D341Med (cell line): Measurements from ENCODE around the gene METTL22.

Experiments used
- DNase-seq: peaks from one replicate; pipeline ENCODE4 v3.0.0; 2012; ENCODE audit warnings: low spot score

The METTL22 gene, protein sequence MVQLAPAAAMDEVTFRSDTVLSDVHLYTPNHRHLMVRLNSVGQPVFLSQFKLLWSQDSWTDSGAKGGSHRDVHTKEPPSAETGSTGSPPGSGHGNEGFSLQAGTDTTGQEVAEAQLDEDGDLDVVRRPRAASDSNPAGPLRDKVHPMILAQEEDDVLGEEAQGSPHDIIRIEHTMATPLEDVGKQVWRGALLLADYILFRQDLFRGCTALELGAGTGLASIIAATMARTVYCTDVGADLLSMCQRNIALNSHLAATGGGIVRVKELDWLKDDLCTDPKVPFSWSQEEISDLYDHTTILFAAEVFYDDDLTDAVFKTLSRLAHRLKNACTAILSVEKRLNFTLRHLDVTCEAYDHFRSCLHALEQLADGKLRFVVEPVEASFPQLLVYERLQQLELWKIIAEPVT

DNA sequence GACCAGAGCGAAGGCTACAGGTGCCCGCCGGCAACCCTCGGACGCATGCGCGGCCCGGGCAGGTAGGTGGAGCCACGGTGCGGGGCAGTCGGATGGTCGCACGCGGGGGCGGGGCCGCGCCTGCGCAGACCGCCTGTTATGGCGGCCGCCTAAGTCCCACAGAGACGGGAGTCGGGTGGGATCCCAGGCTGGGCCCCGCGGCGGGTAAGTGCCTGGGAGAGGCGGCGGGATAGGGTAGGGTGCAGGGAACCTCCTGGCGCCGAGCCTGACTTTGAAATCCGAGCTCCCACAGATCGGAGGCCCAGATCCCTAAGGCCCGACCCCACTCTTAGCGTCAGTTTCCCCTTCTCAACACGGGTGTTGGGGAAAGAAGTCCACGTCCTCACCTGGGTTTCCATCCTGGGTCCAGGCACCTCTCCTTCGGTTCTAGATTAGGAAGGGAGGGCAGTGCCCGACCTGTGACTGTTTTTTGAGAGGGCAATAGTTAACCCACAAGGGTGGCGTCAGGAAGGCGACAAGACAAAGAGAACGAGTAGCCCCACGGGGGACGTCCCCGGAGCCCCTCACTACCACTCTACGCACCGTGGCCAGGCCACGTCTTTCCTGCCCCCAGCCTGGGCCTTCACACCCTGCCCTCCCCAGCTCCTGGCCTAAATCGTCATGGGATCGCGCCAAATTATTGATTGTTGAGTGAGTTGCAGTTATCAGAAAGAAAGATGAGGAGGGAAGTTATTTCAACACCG, at the start of gene METTL22:
Gene METTL22 (plus strand): TSS at position 127 of the 743 bp plus-strand sequence. CDS start 3,968 bp downstream, outside the sequence.
- peak; percentile 100 for DNase-seq

DNA sequence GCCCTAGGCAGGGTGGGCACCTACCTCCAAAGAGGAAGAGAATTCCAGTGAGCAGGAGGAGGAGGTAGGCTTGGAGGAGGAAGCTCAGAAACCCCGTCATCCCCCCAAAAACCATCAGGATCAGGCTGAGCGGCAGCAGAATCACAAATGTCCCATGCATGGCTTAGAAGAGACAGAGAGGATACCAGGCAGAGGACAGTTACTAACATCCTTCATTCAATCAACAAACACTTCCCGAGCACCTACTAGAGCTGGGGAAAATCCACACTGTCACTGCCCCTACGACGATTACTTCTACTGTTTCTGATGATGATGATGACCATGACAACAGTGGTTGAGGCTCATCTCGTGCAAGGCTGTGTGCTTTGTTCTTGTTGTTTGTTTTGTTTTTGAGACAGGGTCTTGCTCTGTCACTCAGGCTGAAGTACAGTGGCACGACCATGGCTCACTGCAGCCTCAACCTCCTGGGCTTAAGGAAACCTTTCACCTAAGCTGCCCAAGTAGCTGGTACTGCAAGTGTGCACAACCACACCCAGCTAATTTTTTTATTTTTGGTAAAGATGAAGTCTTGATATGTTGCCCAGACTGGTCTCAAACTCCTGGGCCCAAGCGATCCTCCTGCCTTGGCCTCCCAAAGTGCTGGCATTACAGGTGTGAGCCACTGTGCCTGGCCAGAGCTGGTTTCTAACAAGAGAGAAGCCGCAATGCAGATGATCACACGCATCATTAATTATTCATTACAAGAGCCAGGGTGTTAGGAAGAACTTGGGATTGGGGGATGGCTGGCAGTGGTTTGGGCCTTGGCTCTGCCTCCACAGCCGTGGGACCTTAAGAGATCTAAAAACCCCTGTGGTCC, 49.2 kb upstream of the METTL22 start:
- no peak for DNase-seq

DNA sequence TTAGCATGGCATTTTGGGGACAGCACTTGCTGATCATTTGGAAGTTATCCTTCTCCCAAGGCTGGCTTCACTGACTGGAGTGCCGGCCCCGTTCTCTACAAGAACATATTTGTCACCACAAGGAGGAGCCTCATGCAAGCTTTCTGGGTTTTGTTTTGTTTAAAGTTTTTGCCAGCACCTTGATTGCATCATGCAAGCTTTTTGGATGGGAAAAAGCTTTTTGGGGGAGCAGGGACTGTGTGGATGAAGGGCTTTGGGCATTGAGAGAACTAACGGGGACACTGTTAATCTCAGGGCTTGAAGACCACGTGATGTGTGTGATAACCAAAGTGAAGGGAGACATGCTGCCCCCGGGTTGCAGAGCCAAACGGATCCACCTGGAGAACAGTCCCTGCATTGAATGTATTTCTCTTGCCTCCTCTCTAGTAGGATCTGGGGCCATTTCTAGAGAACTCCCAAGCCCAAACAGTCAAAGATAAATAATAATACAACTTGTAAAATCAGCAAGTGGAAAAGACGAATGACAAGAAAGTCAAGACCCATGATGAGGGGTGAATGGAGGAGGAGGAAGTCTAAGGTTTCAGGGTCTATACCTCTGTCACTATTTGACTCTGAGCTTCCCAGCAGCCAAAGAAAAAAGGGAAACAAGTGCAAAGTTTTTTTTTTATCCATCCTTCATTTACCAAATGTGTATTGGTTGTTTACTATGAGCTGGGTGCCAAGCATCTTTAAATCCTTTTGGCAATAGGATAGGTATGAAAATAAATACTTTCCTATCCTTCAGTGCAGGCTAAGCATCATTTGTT, 48.4 kb upstream of the METTL22 start:
- DNase-seq, result peak; percentile 54

DNA sequence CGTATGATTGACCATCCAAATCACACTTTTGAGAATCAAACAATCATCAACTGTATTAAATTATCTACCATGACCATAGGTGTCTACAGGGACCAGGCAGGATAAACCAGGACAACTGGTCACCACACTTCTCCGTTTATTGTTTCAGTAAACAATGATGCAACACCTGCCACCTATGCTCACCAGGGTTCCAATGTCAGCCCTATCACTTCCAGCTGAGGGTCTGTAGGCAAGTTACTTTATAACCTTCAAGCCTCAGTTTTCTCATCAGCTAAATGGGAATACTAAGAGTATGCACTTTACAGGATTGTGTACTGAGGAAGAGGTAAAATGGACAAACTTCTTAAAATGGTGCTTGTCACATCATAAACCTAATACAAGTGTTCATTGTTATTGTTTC, 46.1 kb upstream of the METTL22 start:
- no peak for DNase-seq

DNA sequence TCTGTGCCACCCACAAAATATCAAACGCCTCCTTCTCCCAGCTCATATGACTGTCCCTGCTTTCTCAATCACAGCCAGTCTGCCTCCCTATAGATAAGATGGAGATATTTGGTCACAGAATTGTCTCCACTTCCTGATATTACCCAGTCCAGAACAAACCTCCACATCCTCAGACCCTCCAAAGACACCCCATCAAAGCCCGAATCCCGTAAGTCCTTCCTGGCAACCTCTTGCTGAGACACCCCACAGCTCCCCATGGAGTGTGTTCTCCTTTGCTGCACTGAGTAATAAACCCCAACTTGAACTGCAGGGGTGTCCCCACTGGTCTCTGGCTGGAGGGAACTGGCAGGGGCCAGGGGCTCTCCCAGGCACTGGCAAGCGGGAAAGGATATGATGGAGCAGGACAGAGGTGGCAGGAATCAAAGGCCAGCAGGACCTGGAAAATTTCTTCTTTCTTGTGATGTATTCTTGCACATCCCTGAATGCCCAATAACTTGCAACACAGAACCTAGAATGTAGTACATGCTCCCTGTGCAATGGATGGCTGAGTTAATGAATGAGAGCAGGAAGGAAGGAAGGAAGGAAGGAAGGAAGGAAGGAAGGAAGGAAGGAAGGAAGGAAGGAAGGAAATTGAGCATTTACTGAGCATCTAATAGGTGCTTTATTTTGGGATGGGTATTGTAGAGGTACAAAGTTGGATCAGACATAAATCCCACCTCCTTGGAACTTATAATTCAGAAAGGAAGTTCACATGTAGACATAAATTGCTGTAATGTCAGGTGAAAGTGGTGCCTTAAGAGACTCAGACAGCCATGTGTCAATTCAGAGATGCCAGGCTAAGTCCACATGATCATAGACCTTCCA, 45.1 kb upstream of the METTL22 start:
- no peak for DNase-seq

DNA sequence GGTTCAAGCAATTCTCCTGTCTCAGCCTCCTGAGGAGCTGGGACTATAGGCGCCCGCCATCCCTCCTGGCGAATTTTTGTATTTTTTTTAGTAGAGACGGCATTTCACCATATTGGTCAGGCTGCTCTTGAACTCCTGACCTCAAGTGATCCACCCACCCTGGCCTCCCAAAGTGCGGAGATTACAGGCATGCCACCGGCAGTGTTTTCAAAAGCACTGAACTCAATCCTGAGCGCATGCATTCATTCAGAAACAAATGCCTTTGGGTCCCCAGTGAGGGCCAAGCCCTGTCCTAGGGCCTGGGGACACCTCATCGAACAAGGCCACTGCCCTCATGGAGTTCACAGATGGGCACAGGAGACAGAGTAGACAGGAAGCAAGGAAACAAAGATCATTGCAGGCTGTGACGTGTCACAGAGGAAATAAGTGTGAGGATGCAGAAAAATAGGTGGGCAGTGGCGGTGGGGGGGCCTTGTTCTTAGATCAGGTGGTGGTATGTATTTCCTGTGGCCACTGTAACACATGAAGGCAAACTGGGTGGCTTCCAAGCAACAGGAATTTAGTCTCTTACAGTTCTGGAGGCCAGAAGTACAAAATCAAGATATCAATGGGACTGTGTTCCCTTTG, 43.7 kb upstream of the METTL22 start:
- DNase-seq, result no peak

DNA sequence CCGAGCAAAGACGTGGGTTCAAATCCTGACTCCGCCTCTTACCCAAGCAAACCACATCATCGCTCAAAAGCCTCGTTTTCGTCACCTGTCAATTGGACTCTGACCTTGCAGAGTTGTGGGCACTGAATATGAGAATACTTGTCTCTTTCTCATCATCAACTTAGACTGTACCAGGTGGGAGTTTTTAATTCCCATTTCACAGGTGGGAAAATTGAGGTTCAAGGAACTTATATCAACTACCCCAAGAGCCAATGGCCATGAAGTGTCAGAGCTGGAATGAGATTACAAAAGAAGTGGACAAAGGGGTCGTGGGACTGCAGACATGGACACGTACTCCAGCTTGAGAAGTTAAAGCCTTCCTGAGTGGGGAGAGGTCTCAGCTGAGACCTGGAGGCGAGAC, 41.9 kb upstream of the METTL22 start:
- no peak for DNase-seq

DNA sequence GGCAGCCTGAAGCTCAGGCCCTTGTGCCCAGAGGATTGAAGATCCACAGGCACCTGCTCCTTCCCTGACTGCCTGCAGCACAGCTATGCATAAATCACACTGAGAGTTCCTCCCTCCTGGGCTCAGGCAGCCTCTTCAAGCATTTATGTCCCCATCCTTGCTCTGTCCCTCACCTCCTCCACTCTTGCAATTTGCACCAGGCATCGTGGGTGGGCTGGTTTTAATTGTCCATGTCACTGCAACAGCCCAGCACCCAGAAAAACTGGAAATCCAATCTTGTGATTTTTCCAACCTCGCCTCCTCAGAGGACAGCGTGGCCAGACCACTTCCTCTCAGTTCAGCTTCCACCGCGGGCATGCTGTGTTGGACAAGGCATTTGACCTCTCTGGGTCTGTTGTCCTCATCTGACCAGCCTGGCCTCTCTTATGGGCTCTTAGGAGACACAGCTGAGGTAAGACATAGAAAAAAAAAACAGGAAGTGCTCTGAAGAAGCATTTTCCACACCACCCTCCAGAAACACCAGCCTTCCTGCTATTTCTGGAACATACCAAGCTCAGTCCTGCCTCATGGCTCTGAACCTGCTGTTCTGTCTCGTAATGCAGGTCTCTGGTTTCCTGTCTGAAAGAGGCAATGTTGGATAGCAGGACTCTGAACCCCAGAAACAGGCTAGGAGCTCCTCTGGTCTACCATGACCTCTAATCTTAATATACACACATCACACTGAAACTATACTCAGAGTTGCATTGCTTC, 39.5 kb upstream of the METTL22 start:
- DNase-seq, result no peak

DNA sequence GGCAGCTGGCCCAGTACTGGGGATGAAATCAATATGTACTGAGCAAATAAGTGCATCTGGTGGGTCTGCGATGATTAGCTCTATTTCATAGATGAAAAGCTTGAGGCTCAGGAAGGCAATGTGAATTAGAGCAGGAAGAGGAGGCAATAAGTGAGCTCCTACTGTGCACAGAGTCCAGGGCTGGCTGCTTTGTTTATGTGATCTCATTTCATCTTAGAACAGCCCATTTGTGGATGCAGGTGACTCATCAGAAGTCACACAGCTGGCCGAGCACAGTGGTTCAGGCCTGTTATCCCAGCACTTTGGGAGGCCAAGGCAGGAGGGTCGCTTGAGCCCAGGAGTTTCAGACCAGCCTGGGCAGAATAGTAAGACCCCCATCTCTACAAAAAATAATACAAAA, 38.3 kb upstream of the METTL22 start:
- DNase-seq, result no peak

DNA sequence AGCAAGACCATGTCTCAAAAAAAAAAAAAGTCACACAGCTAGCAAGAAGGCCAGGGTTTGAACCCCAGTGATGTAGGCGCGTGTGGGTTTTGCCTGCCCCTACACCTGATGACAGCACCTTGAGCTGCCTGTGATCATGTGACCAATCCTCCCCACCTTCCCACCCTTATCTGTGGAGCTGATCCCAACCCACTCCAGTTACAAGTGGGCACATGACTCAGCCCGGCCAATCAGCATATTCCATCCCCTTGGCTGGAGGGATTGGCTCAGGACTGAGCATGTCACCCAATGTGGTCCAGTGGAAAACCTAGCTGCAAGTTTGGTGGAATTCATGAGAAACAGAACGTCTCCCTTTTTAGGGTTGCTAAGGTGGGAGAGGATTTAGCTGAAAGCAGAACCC, 37.8 kb upstream of the METTL22 start:
- DNase-seq, result no peak

DNA sequence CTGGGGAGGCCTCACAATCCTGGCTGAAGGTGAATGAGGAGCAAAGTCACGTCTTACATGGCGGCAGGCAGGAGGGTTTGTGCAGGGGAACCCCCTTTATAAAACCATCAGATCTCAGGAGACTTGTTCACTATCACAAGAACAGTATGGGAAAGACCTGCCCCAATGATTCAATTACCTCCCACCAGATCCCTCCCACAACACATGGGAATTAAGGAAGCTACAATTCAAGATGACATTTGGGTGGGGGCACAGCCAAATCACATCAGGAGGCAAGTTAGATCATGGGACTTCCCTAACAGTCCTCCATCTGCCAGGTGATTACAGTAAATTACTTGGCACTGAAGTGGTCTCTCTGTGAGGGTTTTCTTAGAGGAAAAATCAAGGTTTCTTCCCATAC, 36.5 kb upstream of the METTL22 start:
- no peak for DNase-seq

DNA sequence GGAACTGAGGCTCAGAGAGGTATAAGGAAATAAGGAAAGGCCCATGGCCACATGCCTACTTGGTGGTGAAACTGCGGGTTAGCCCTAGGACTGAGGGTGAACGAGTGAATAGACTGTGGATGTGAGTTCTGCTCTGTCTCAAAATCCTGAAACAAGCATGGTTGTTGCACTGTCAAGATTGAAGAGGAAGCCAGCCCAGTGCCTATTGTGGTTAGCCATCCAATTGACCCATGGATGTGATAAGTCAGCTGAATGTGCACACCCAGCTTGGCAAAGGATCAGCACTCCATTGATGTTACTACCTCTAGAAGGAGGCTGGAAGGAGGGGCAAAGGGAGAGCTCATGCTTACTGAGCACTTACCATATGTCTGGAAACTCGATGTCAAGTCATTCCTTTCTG, 35.6 kb upstream of the METTL22 start:
- DNase-seq, result no peak

DNA sequence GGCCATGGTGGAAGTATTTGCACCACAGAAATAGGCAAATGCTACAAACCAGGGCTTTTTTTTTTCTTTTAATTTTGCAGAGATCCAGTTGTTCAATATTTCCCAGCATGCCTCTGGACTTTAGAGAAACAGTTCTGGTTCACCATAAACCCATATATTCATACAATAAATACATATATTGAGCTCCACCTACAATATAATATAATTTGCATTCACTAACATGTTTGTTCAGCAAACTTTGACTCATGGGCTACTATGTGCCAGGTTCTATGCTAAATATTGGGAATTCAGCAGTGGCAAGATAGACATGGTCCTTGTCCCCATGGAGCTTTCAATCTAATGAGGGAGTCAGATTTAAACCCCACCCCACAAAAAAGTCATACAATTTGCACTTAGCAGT, 34.4 kb upstream of the METTL22 start:
- DNase-seq, result no peak

DNA sequence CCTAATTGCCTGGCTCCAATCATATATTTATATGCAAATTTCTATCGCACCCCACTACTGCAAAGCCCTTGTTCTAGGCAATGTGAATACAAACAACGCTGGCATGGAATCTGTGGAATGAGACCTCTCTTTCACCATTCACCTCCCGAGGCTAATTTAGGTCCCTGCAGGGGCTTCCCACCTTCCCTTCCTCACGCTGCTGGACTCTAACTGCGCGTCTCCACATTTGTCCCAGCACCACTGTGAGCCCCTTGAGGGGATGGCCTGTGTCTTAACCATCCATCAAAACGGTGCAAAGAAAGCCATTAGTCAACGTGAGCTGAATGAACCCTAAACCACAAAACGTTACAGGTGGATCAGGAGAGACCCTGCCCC, 32.8 kb upstream of the METTL22 start:
- DNase-seq, result no peak

DNA sequence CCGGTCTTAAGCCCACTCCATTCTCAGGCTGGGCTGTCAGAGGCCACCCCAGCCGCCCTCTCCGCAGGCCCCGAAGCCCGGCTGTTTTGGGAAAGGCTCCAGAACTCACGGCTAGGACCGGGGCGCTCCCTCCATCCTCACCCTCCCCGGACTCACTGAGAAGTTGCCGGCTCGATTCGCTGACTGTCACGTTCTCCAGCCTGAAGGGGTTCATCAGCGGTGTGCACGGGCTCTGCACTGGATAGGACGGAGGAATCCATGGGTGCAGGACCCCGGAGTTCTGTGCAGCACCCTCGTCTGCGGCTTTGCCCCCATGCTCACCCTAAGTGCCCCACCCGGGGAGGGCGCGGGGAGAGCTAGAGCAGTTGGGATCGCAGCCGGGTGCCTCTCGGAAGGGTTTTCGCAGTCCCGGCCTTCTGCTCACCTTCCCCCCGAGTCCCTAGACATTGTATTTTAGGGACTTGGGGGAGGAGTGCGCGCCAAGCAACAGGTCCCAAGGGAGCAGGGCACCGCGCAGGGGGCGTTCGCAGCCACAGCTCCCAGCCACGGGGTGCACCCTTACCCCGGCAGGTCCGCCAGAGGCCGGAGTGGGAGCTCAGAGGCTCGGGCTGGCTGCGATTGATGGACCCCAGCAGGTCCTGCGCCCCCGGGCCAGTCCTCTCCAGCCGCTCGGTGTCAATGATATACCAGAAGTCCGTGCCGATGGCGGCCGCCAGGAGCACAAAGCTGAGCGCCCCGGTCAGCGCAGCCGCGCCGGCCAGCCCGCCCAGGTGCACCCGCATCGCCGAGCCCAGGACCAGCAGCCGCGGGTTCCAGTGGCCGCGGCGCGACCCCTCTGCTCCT, 32.2 kb upstream of the METTL22 start:
- peak; percentile 45 for DNase-seq

DNA sequence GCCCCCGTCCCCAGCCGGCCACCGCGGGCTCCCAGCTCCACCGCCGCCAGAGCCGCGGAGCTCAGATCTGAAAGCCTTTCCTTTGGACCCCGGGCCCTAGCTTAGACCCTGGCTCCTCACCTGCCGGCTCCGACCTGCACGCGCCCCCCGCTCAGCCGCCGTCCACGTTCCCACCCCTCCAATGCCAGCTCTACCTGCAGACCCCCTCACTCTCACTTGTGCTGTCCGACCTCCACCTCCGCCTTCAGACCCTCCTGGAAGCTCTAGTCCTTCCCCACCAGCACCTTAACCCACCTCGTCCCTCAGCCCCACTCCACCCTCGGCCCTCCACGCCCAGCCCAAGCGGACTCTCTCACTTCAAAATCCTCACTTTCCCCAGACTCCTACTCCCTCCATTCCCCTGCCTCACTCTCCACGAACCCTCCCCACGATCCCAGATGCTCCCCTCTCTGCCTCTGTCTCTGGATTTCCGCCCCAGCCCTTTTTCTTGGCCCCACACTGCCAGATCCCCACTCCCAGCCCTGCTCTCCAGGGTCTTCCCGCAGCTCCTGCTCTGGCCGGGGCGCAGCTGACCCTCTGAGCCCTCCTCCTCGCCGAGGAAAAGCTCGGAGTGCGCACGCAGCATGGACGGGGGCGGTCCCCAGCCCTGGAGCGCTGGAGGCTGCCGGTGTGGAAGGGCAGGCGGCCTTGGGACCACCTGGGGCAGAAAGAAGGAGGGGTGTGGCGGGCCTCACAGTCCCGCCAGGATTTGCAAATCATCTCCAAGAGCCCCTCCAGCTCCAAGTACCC, 31.4 kb upstream of the METTL22 start, which contains the start of gene TMEM114:
Gene TMEM114 (minus strand): TSS at position 612 of the 789 bp plus-strand sequence. CDS start 673 bp downstream, outside the sequence.
- no peak for DNase-seq

DNA sequence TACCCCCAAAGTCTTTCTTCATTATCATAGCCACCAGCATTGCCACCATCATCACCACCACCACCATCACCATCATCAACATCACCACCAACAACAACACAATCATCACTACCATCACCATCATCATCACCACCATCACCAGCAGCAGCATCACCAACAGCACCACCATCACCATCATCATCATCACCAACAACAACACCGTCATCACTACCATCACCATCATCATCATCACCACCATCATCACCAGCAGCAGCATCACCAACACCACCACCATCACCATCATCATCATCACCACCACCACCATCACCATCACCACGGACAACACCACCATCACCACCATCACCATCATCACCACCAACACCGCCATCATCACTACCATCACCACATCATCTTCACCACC, 30.7 kb upstream of the METTL22 start:
- no peak for DNase-seq

DNA sequence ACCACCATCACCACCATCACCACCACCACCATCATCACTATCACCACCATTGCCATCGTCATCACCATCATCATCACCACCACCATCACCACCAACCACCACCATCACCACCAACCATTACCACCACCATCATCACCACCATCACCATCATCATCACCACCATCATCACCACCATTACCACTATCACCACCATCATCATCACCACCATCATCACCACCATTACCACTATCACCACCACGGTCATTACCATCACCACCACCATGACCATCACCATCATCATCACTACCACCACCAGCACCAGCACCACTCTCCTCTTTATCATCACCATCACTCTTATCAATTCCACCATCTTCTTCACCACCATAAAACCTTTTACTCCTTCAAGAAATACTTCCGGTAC, 30.0 kb upstream of the METTL22 start:
- no peak for DNase-seq
